Thoracic aorta (tissue), 2 donors: ENCODE results near the gene TMEM258. TPM values are rescaled to one million over a fixed set of nuclear protein-coding genes. Genes with fewer than 3 reads are reported as not detected.

Source experiments
- ATAC-seq: fragments of 150-250 bp; one replicate; pipeline ENCODE4 v1.8.0; 2017; ENCODE audit warnings: low read depth; ENCODE audit not compliant: insufficient number of reproducible peaks, low FRiP score
- DNase-seq: peaks from one replicate; pipeline ENCODE4 v3.0.0-alpha.2; 2020; ENCODE audit warnings: low spot score
- H3K27ac ChIP-seq, 2 donors: fragments of 200-600 bp; sonication (generic); 1 replicate in 1 of 2; 2 replicates in 1 of 2; pipeline ENCODE4 v1.5.1; 2016; ENCODE audit warnings: mild to moderate bottlenecking in 2 of 2, moderate library complexity in 2 of 2
- H3K27me3 ChIP-seq: fragments of 200-600 bp; sonication (generic); replicated peaks from 2 replicates; pipeline ENCODE4 v1.6.0; 2016; ENCODE audit warnings: mild to moderate bottlenecking; ENCODE audit not compliant: insufficient read depth
- H3K36me3 ChIP-seq: fragments of 200-600 bp; sonication (generic); one replicate; pipeline ENCODE4 v1.5.1; 2016
- H3K4me1 ChIP-seq, 2 donors: fragments of 200-600 bp; sonication (generic); 1 replicate in 1 of 2; 2 replicates in 1 of 2; pipeline versions ENCODE4 v1.5.1 to v1.6.0; 2016; ENCODE audit warnings: low read depth in 2 of 2, mild to moderate bottlenecking in 1 of 2; ENCODE audit not compliant: control insufficient read depth in 1 of 2
- H3K4me3 ChIP-seq: fragments of 200-600 bp; sonication (generic); 2 replicates; pipeline ENCODE4 v1.5.1; 2016; ENCODE audit warnings: mild to moderate bottlenecking
- H3K9me3 ChIP-seq: fragments of 200-600 bp; sonication (generic); 2 replicates; pipeline ENCODE4 v1.5.1; 2016
- total RNA-seq, 2 donors: library from RNA; depleted of rRNA; stranded (reverse); fragments of >200 nt; gene quantifications; one replicate each; pipeline versions ENCODE4 v1.1.0 to v1.2.3, GENCODE V29; 2016
- TF ChIP-seq, protein P1 (sequence below): fragments of 200-600 bp; sonication (generic); IDR thresholded peaks from one replicate; pipeline ENCODE4 v1.5.1; 2019; ENCODE audit warnings: antibody characterized with exemption

TMEM258 gene
- total RNA-seq, 2 donors from 2014 or later = 17.3 to 63.6 TPM

GRCh38 chr11:61753672-61754071, 38.7 kb downstream of the TMEM258 start:
- H3K27ac ChIP-seq = no peak overlapping the region
- TF ChIP-seq, protein P1, sequence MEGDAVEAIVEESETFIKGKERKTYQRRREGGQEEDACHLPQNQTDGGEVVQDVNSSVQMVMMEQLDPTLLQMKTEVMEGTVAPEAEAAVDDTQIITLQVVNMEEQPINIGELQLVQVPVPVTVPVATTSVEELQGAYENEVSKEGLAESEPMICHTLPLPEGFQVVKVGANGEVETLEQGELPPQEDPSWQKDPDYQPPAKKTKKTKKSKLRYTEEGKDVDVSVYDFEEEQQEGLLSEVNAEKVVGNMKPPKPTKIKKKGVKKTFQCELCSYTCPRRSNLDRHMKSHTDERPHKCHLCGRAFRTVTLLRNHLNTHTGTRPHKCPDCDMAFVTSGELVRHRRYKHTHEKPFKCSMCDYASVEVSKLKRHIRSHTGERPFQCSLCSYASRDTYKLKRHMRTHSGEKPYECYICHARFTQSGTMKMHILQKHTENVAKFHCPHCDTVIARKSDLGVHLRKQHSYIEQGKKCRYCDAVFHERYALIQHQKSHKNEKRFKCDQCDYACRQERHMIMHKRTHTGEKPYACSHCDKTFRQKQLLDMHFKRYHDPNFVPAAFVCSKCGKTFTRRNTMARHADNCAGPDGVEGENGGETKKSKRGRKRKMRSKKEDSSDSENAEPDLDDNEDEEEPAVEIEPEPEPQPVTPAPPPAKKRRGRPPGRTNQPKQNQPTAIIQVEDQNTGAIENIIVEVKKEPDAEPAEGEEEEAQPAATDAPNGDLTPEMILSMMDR = no peak
- no peaks in the 10 kb centered on the region for H3K9me3 ChIP-seq
- H3K27me3 ChIP-seq = no peaks in the 10 kb centered on the region
- no peak for DNase-seq
- no peaks in the 10 kb centered on the region for H3K36me3 ChIP-seq
- H3K4me1 ChIP-seq = peaks cover 0 to 5% of the 10 kb centered on the region in 2 donors
- no peak overlapping the region for H3K4me3 ChIP-seq
- ATAC-seq = no peak

GRCh38 chr11:61752925-61753521, 39.4 kb downstream of the TMEM258 start:
- no peak for ATAC-seq
- no peak overlapping the region for H3K27ac ChIP-seq
- peak overlapping the region; percentile 67 for H3K4me3 ChIP-seq
- H3K36me3 ChIP-seq = no peaks in the 10 kb centered on the region
- TF ChIP-seq, protein P1 = no peak
- no peaks in the 10 kb centered on the region for H3K27me3 ChIP-seq
- H3K4me1 ChIP-seq = peaks cover 0 to 7% of the 10 kb centered on the region in 2 donors
- no peak for DNase-seq
- no peaks in the 10 kb centered on the region for H3K9me3 ChIP-seq

GRCh38 chr11:61752117-61752924, 40.1 kb downstream of the TMEM258 start, which contains the start of gene MYRF:
MYRF (plus strand) TSS chr11:61752636; CDS start chr11:61752745, 109 bp downstream.
- Histone ChIP-seq H3K4me1 (peaks cover 0 to 11% of the 10 kb centered on the region in 2 donors), H3K4me3 (peak within 1 kb of the TSS; percentile 67), H3K27ac (no peak within 1 kb of the TSS), H3K36me3 (no peaks in the 10 kb centered on the region), H3K9me3 (no peaks in the 10 kb centered on the region), H3K27me3 (no peaks in the 10 kb centered on the region)
- DNase-seq = no peak
- no peak for ATAC-seq
- TF ChIP-seq, protein P1 = peak; percentile 37

- no peaks in the 10 kb centered on the region for H3K36me3 ChIP-seq
- TF ChIP-seq, protein P1 = no peak
- DNase-seq (no peak), ATAC-seq (no peak)
- H3K27me3 ChIP-seq = no peaks in the 10 kb centered on the region
- peaks cover 0 to 11% of the 10 kb centered on the region in 2 donors for H3K4me1 ChIP-seq
- no peak overlapping the region for H3K4me3 ChIP-seq
- no peak overlapping the region for H3K27ac ChIP-seq
- no peaks in the 10 kb centered on the region for H3K9me3 ChIP-seq
Measured at GRCh38 chr11:61751384-61751783, 41.0 kb downstream of the TMEM258 start.

GRCh38 chr11:61750631-61751273, 41.6 kb downstream of the TMEM258 start:
- Histone ChIP-seq H3K4me1 (peaks cover 0 to 11% of the 10 kb centered on the region in 2 donors), H3K36me3 (no peaks in the 10 kb centered on the region), H3K27ac (no peak overlapping the region), H3K4me3 (no peak overlapping the region), H3K27me3 (no peaks in the 10 kb centered on the region), H3K9me3 (no peaks in the 10 kb centered on the region)
- ATAC-seq (no peak), DNase-seq (no peak)
- TF ChIP-seq, protein P1 = no peak
